Keratinocyte (primary cell): ENCODE data around the gene HSBP1L1. TPM values are rescaled to one million over a fixed set of nuclear protein-coding genes. Genes with fewer than 3 reads are reported as not detected.

Experiments
- DNase-seq: peaks from one replicate; pipeline ENCODE4 v3.0.0-alpha.2; 2011; ENCODE audit warnings: low read depth, missing footprints, low spot score
- FAIRE-seq: peaks from 2 replicates; lab custom pipeline; 2011; peaks lifted over from hg19 to GRCh38; lab: Jason Lieb, UNC
- H2AFZ ChIP-seq: 2 replicates; pipeline ENCODE4 v1.6.0; 2012; ENCODE audit warnings: low read length, control low read depth, inconsistent platforms; ENCODE audit not compliant: control insufficient read depth
- H3K27ac ChIP-seq: 2 replicates; pipeline ENCODE4 v1.5.1; 2011; ENCODE audit warnings: low read length; ENCODE audit not compliant: control insufficient read depth, insufficient read depth
- H3K27me3 ChIP-seq: 3 replicates; pipeline ENCODE4 v1.6.0; 2011; ENCODE audit warnings: low read length; ENCODE audit not compliant: control insufficient read depth, insufficient read depth; ENCODE audit errors: extremely low read depth
- H3K36me3 ChIP-seq, 2 experiments: 2 replicates in 1 of 2; 3 replicates in 1 of 2; pipeline ENCODE4 v1.5.1; 2011; ENCODE audit warnings: low read length in 2 of 2, mild to moderate bottlenecking in 1 of 2; ENCODE audit not compliant: control insufficient read depth in 2 of 2, insufficient read depth in 2 of 2; ENCODE audit errors: extremely low read depth in 1 of 2
- H3K4me1 ChIP-seq: 3 replicates; pipeline ENCODE4 v1.5.1; 2011; ENCODE audit warnings: low read length; ENCODE audit not compliant: control insufficient read depth, insufficient read depth; ENCODE audit errors: extremely low read depth
- H3K4me2 ChIP-seq: 3 replicates; pipeline ENCODE4 v1.6.0; 2011; ENCODE audit warnings: low read depth, low read length; ENCODE audit not compliant: control insufficient read depth, insufficient read depth; ENCODE audit errors: extremely low read depth
- H3K4me3 ChIP-seq, 3 experiments: fragments of 200-600 bp in 1 of 3; sonication (generic) in 1 of 3; 2 replicates in 2 of 3; 3 replicates in 1 of 3; pipeline ENCODE4 v1.5.1; 2011 to 2016; ENCODE audit warnings: low read length in 3 of 3, mild to moderate bottlenecking in 3 of 3, control low read depth in 2 of 3, inconsistent platforms in 1 of 3, low read depth in 1 of 3, mixed read lengths in 1 of 3, mixed run types in 1 of 3, moderate library complexity in 1 of 3; ENCODE audit not compliant: control insufficient read depth in 2 of 3, insufficient read depth in 2 of 3; ENCODE audit errors: extremely low read depth in 1 of 3
- H3K79me2 ChIP-seq: 2 replicates; pipeline ENCODE4 v1.6.0; 2012; ENCODE audit warnings: low read length; ENCODE audit not compliant: control insufficient read depth, insufficient read depth
- H3K9ac ChIP-seq: 3 replicates; pipeline ENCODE4 v1.6.0; 2011; ENCODE audit warnings: low read length; ENCODE audit not compliant: control insufficient read depth, insufficient read depth; ENCODE audit errors: extremely low read depth
- H3K9me1 ChIP-seq: 3 replicates; pipeline ENCODE4 v1.6.0; 2011; ENCODE audit warnings: low read length; ENCODE audit not compliant: control insufficient read depth, insufficient read depth; ENCODE audit errors: extremely low read depth
- H3K9me3 ChIP-seq: 2 replicates; pipeline ENCODE4 v1.5.1; 2012; ENCODE audit warnings: low read depth, low read length; ENCODE audit not compliant: control insufficient read depth
- H4K20me1 ChIP-seq: 3 replicates; pipeline ENCODE4 v1.6.0; 2011; ENCODE audit warnings: low read length; ENCODE audit not compliant: control insufficient read depth, insufficient read depth; ENCODE audit errors: extremely low read depth
- CTCF ChIP-seq, 3 experiments: IDR thresholded peaks in 1 of 3; conservative IDR thresholded peaks in 1 of 3; optimal IDR thresholded peaks in 1 of 3; 2 replicates in 2 of 3; 3 replicates in 1 of 3; pipeline versions ENCODE3 to v1.5.1; 2011; ENCODE audit warnings: low read length in 3 of 3, mild to moderate bottlenecking in 3 of 3, moderate library complexity in 2 of 3, control low read depth in 1 of 3, inconsistent platforms in 1 of 3; ENCODE audit not compliant: insufficient read depth in 2 of 3; ENCODE audit errors: extremely low read depth in 1 of 3
- EZH2 ChIP-seq: IDR thresholded peaks from one replicate; pipeline ENCODE4 v1.6.1; 2012; ENCODE audit warnings: inconsistent platforms, mild to moderate bottlenecking, low read length, moderate library complexity
- dilution Hi-C: fragments of 300-500 bp; cut with MboI; formaldehyde crosslinking; loops from one replicate; pipeline ENCODE4 v1.7.0; 2020; ENCODE audit warnings: low sequenced_read_pairs; ENCODE audit not compliant: extremely low pct_ligation_motif_present
- polyA plus RNA-seq, 5 experiments: library from polyadenylated mRNA; depleted of rRNA in 3 of 5; stranded (reverse) in 3 of 5; stranded (forward) in 1 of 5; unstranded in 1 of 5; fragments of >200 nt; gene quantifications; 1 replicate in 1 of 5; 2 replicates in 3 of 5; 3 replicates in 1 of 5; pipeline versions ENCODE4 v1.2.1 to v1.2.3, GENCODE V29; 2011 to 2012; ENCODE audit warnings: missing spikeins in 2 of 5, low read depth in 1 of 5, low replicate concordance in 1 of 5

HSBP1L1 gene
- polyA plus RNA-seq, 1 donor (not counting 4 experiments of a cell fraction or from before 2014, with no cell fraction given): 49.6 TPM

- no peak overlapping the region for H3K9ac ChIP-seq
- FAIRE-seq (no peak), DNase-seq (no peak)
- peaks cover 13% of the 10 kb centered on the region for H3K4me1 ChIP-seq
- no peak overlapping the region for H2AFZ ChIP-seq
- H3K9me3 ChIP-seq: no peaks in the 10 kb centered on the region
- peaks cover 100% of the 10 kb centered on the region for H3K79me2 ChIP-seq
- TF ChIP-seq EZH2: no peak
- no peak for TF ChIP-seq CTCF (optimal IDR thresholded peaks at IDR 0.05 in 1 of 3, IDR thresholded peaks at IDR 0.05 in 1 of 3, conservative IDR thresholded peaks at IDR 0.05 in 1 of 3; ENCODE audit: extremely low read depth in 1 of 3, insufficient read depth in 2 of 3, low read length in 3 of 3)
- H3K4me2 ChIP-seq: no peak overlapping the region
- peaks cover 44% of the 10 kb centered on the region for H4K20me1 ChIP-seq
- no peak overlapping the region for H3K27ac ChIP-seq
- peaks cover 2 to 13% of the 10 kb centered on the region in 2 experiments for H3K36me3 ChIP-seq
- H3K9me1 ChIP-seq: peaks cover 3% of the 10 kb centered on the region
- H3K4me3 ChIP-seq: no peak overlapping the region
- dilution Hi-C loops: no loop called here
- H3K27me3 ChIP-seq: no peaks in the 10 kb centered on the region
Observed at GRCh38 chr18:79982736-79983135, 18.3 kb downstream of the HSBP1L1 start.

GRCh38 chr18:79983253-79983652 is 18.8 kb downstream of the HSBP1L1 start:
- no peaks in the 10 kb centered on the region for H3K9me3 ChIP-seq
- no peak overlapping the region for H2AFZ ChIP-seq
- TF ChIP-seq EZH2 (no peak), CTCF (optimal IDR thresholded peaks at IDR 0.05 in 1 of 3, IDR thresholded peaks at IDR 0.05 in 1 of 3, conservative IDR thresholded peaks at IDR 0.05 in 1 of 3; ENCODE audit: extremely low read depth in 1 of 3, insufficient read depth in 2 of 3, low read length in 3 of 3) (no peak)
- H3K4me3 ChIP-seq: no peak overlapping the region
- H3K4me1 ChIP-seq: peaks cover 13% of the 10 kb centered on the region
- H3K4me2 ChIP-seq: no peak overlapping the region
- no peaks in the 10 kb centered on the region for H3K27me3 ChIP-seq
- H4K20me1 ChIP-seq: peaks cover 44% of the 10 kb centered on the region
- no peak overlapping the region for H3K9ac ChIP-seq
- FAIRE-seq: no peak
- H3K27ac ChIP-seq: no peak overlapping the region
- H3K36me3 ChIP-seq: peaks cover 2 to 9% of the 10 kb centered on the region in 2 experiments
- peaks cover 100% of the 10 kb centered on the region for H3K79me2 ChIP-seq
- DNase-seq: no peak
- dilution Hi-C loops: no loop called here
- H3K9me1 ChIP-seq: peaks cover 3% of the 10 kb centered on the region
